ENCODE data around the gene RFLNA. TPM values are rescaled to one million over a fixed set of nuclear protein-coding genes. Genes with fewer than 3 reads are reported as not detected.

Gene RFLNA
- total RNA-seq, 4 donors from 2014 or later = 0.72 to 1.6 (median 0.82) TPM

DNA sequence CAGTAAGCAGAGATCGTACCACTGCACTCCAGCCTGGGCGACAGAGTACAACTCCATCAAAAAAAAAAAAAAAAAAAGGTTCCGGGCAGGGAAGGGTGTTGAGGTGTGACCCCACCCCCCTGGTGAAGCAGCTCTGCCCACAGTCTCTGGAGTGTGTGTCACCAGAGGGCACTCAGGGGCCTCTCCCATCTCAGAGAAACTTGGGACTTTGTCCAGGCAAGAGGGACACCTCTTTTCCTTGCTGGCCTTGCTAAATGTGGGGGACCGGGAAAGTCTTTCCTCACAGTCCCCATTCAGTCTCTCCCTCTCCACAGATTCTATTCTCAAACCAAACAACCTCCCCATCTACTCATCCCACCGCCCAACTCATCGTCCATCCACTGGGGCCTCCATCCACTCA lies 43.6 kb downstream of the RFLNA start:
- H3K4me3 ChIP-seq (ENCODE audit: low read depth, poor library complexity, severe bottlenecking) = no peak overlapping the region
- 84 to 88% methylated on average over 6 of the region's 6 CpGs for WGBS, 2 donors
- TF ChIP-seq POLR2A (IDR thresholded peaks at IDR 0.05) = no peak
- TF ChIP-seq, protein P1, sequence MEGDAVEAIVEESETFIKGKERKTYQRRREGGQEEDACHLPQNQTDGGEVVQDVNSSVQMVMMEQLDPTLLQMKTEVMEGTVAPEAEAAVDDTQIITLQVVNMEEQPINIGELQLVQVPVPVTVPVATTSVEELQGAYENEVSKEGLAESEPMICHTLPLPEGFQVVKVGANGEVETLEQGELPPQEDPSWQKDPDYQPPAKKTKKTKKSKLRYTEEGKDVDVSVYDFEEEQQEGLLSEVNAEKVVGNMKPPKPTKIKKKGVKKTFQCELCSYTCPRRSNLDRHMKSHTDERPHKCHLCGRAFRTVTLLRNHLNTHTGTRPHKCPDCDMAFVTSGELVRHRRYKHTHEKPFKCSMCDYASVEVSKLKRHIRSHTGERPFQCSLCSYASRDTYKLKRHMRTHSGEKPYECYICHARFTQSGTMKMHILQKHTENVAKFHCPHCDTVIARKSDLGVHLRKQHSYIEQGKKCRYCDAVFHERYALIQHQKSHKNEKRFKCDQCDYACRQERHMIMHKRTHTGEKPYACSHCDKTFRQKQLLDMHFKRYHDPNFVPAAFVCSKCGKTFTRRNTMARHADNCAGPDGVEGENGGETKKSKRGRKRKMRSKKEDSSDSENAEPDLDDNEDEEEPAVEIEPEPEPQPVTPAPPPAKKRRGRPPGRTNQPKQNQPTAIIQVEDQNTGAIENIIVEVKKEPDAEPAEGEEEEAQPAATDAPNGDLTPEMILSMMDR (IDR thresholded peaks at IDR 0.05) = no peak
- DNase-seq (ENCODE audit: low spot score in 2 of 2) = no peak
- intact Hi-C loops (cut with DNase I; ENCODE audit: low total_unique reads) = no loop called here

DNA sequence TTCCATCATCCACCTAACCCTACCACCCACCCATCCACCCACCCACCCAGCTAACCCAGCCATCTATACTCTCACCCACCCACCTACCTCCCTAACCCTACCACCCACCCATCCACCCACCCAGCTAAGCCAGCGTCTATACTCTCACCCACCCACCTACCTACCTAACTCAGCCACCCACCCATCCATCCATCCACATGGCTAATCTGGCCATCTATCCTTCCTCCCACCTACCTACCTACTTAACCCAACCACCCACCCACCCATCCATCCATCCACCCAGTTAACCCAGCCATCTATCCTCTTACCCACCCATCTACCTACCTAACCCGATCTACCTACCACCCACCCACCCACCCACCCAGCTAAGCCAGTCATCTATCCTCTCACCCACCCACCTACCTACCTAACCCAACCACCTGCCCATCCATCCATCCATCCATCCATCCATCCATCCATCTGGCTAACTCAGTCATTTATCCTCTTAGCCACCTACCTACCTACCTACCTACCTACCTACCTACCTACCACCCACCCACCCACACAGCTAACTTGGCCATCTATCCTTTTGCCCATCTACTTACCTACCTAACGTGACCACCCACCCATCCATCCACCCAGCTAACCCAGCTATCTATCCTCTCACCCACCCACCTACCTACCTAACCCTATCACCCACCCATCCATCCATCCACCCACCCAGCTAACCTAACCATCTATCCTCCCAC lies 44.1 kb downstream of the RFLNA start:
- TF ChIP-seq POLR2A (IDR thresholded peaks at IDR 0.05) = no peak
- TF ChIP-seq, protein P1 (IDR thresholded peaks at IDR 0.05) = no peak
- 94 to 95% methylated on average over 3 of the region's 3 CpGs for WGBS, 2 donors
- H3K4me3 ChIP-seq (ENCODE audit: low read depth, poor library complexity, severe bottlenecking) = no peak overlapping the region
- intact Hi-C loops (cut with DNase I; ENCODE audit: low total_unique reads) = no loop called here
- no peak for DNase-seq (ENCODE audit: low spot score in 2 of 2)

DNA sequence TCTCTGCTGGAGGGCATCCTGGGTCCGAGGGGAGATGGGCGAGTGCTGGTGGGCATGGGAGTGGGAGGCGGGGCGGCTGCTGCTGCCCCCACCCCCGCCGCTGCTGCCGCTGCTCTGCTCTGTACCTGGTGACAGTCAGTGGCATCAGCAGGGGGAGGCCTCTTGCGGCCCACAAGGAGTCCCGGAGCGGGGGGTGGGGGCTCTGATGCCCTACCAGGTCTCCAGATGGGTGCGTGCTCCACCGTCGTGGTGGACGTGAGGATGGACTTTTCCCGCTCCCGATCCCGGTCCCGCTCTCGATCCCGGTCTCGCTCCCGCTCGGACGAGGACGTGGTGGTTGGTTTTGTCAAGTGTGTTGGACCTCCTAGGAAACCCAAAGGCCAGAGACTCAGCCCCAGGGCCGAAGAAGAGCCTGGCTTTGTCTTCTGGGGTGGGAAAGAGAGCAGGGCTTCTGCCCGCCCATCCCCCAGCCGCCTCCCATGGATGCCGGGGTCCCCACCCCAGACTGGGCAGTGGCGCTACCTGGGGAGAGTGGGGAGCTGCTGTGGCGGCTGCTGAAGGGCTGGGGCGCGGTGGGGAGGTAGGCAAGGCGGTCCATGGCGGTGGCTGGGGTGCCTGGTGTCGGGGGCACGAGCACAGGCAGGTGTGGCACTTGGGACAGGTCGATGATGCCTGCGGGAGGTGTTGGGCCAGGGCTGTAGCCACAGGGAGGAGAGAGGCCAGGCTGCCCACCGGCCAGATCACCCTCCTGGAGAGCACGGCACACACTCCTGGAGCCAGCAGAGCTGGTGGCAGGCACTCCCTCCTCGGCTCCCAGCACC lies 45.4 kb downstream of the RFLNA start:
- no peak for DNase-seq (ENCODE audit: low spot score in 2 of 2)
- intact Hi-C loops (cut with DNase I; ENCODE audit: low total_unique reads) = loop anchor here (10.0 kb wide), 1 partner anchor 425 kb away; no protein-coding TSS in a partner anchor
- no peak overlapping the region for H3K4me3 ChIP-seq (ENCODE audit: low read depth, poor library complexity, severe bottlenecking)
- WGBS, 2 donors = 95 to 96% methylated on average over 31 to 40 of the region's 42 CpGs
- TF ChIP-seq, protein P1 (IDR thresholded peaks at IDR 0.05) = no peak
- no peak for TF ChIP-seq POLR2A (IDR thresholded peaks at IDR 0.05)

DNA sequence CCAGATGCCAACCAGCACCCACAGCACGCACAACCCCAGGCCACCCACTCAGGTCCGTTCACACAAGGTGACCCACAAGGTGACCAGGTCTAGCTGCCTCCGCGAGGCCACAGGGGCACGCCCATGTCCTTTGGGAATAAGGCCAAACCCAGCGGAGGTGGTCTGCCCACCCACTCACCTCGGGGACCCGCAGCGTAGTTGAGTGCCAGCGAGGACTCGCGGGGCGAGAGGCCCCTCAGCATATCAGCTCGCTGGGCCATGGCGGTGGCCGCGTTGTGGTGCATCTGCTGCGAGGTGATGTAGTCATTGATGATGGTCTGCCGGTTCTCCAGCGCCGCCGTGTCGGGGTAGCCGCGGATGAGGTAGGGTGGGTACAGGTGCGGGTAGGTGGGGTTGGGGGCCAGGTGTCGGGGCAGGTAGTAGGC lies 46.8 kb downstream of the RFLNA start:
- no peak for DNase-seq (ENCODE audit: low spot score in 2 of 2)
- WGBS, 2 donors = 94 to 96% methylated on average over 23 to 27 of the region's 27 CpGs
- H3K4me3 ChIP-seq (ENCODE audit: low read depth, poor library complexity, severe bottlenecking) = no peak overlapping the region
- intact Hi-C loops (cut with DNase I; ENCODE audit: low total_unique reads) = loop anchor here (10.0 kb wide), 1 partner anchor 423 kb away; no protein-coding TSS in a partner anchor
- TF ChIP-seq POLR2A (IDR thresholded peaks at IDR 0.05) = no peak
- TF ChIP-seq, protein P1 (IDR thresholded peaks at IDR 0.05) = no peak

DNA sequence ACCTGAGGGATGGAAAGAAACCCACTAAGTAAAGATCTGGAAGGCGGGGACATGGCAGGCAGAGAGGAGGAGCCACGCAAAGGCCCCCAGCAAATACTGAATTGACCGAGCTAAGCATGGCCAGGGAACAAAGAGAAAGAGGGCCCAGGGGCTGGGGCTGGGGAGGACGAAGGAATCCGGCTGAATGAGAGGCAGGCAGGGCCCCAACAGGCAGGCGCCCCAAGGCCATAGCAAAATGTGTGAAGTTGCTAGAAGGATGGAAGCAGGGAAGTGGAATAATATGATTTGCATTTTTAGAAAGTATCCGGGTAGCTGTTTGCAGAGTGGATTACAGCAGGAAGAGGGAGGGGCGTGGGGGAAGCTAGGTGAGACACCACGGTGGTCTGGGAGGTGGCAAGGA lies 49.1 kb downstream of the RFLNA start:
- no peak overlapping the region for H3K4me3 ChIP-seq (ENCODE audit: low read depth, poor library complexity, severe bottlenecking)
- WGBS, 2 donors = 82 to 86% methylated on average over 9 of the region's 9 CpGs
- TF ChIP-seq POLR2A (IDR thresholded peaks at IDR 0.05) = no peak
- TF ChIP-seq, protein P1 (IDR thresholded peaks at IDR 0.05) = no peak
- intact Hi-C loops (cut with DNase I; ENCODE audit: low total_unique reads) = loop anchor here (10.0 kb wide), 1 partner anchor 421 kb away; no protein-coding TSS in a partner anchor
- DNase-seq (ENCODE audit: low spot score in 2 of 2) = no peak

All from lower leg skin (tissue), 4 donors.